Breast epithelium (tissue), 3 donors: Measurements from ENCODE around the gene HIVEP3.

Experiments used
- POLR2A ChIP-seq: fragments of 450-650 bp; IDR thresholded peaks from one replicate; pipeline ENCODE4 v1.6.1; 2016; ENCODE audit warnings: antibody characterized with exemption, mild to moderate bottlenecking, moderate library complexity
- POLR2AphosphoS5 ChIP-seq, 3 donors: sonication (generic); formaldehyde crosslinking; IDR thresholded peaks; one replicate each; pipeline ENCODE4 v1.6.1; 2017; ENCODE audit warnings: antibody characterized with exemption in 3 of 3
- TF ChIP-seq, protein P1 (sequence below), 3 donors: fragments of 450-650 bp; IDR thresholded peaks; one replicate each; pipeline ENCODE4 v1.5.1; 2016 to 2017; ENCODE audit warnings: antibody characterized with exemption in 3 of 3, mild to moderate bottlenecking in 3 of 3, moderate library complexity in 3 of 3

DNA sequence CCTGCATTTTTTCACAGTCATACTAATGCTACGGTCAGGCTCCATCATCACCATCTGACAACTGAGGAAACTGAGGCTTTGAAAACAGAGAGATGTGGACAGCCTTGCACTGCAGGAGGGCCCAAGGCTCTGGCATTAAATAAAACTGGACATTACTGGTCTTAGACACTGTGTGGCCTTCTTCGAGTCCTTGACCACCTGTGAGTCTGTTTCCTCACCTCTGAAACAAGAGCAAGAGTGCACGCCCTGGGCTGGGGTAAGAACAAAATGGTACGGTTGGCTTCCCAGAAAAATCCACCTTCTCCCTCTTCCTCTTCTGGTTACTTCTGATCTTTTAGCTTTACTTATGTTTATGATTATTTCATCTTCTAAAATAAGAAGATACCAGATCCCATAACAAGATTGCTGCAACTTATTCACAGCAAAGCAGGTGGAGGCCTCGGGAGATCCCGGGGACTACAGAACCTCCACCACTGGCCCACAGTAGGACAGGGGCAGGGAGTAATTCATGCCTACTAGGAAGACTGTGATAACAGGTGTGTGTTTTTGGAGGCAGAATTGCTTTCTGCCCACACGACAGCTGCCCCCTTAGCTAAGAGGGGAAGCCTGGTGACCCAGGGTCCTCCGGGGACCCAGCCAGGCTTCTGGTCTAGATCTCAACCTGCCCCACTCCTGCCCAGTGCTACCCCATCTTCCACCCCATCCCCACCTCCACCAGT lies 277.8 kb downstream of the HIVEP3 start:
- TF ChIP-seq, protein P1, sequence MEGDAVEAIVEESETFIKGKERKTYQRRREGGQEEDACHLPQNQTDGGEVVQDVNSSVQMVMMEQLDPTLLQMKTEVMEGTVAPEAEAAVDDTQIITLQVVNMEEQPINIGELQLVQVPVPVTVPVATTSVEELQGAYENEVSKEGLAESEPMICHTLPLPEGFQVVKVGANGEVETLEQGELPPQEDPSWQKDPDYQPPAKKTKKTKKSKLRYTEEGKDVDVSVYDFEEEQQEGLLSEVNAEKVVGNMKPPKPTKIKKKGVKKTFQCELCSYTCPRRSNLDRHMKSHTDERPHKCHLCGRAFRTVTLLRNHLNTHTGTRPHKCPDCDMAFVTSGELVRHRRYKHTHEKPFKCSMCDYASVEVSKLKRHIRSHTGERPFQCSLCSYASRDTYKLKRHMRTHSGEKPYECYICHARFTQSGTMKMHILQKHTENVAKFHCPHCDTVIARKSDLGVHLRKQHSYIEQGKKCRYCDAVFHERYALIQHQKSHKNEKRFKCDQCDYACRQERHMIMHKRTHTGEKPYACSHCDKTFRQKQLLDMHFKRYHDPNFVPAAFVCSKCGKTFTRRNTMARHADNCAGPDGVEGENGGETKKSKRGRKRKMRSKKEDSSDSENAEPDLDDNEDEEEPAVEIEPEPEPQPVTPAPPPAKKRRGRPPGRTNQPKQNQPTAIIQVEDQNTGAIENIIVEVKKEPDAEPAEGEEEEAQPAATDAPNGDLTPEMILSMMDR (IDR thresholded peaks at IDR 0.05) = no peak
- TF ChIP-seq POLR2AphosphoS5 (IDR thresholded peaks at IDR 0.05) = no peak
- TF ChIP-seq POLR2A = no peak
